ENCODE measurements around the gene UQCRC1.

Gene UQCRC1

GRCh38 chr3:48569808-48570450, 39.5 kb downstream of the UQCRC1 start:
- DNase-seq: no peak

GRCh38 chr3:48569400-48569799, 40.0 kb downstream of the UQCRC1 start:
- no peak for DNase-seq

DNA sequence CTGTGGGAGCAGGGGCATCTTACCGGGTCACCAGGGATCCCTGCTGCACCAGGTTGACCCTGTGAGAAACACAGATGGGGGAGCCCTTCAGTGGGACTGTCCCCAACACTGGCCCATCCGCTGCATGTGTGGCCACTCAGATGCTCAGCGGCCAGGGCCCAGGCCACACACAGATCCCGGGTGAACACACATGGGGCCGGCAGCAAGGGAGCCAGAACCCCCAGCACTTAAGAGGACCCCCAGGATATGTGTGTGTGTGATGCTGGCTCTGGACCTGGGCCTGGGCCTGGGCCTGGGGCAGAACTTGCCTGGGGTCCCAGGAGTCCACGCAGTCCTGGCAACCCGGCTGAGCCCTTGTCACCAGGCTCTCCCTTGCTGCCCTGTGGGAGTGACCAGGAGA, 41.0 kb downstream of the UQCRC1 start:
- DNase-seq: no peak

GRCh38 chr3:48567500-48567899, 41.9 kb downstream of the UQCRC1 start:
- DNase-seq: no peak

DNA sequence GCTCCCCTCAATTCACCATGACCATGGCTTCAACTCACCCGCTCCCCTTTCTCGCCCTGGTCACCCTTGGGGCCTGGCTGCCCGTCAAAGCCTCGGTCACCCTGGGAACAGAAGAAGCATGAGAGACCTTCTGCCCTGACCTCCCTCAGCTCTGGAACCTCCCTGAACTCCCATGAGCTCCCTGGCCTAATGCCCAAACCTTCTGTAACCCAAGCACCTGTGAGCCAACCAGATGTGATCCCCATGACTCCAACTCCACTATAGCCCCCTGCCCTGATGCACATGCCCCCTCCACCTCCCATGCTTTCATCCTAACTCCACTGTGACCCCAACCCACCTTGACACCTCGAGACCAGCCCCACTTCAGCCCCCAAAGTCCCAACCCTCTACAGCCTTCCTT, 42.4 kb downstream of the UQCRC1 start:
- no peak for DNase-seq

DNA sequence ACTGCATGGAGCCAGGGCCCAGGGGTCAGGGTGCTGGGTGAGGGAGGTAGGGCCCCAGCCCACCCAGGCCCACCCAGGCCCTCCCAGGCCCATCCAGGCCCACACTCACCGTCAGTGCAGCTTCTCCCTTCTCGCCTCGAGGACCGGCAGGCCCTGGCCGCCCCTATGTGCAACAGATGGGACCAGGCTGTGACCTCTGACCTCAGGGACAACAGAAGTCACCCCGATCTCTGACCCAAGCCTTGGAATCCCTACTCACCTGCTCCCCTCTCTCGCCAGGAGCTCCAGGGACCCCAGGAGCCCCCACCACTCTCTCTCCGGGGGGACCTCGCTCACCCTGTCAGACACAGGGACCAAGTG, 43.1 kb downstream of the UQCRC1 start:
- DNase-seq: no peak

- DNase-seq: no peak
Measured at GRCh38 chr3:48565591-48566400, 43.6 kb downstream of the UQCRC1 start.

- DNase-seq: no peak
Measured at GRCh38 chr3:48565186-48565585, 44.3 kb downstream of the UQCRC1 start.

GRCh38 chr3:48564667-48565066, 44.8 kb downstream of the UQCRC1 start:
- no peak for DNase-seq

DNA sequence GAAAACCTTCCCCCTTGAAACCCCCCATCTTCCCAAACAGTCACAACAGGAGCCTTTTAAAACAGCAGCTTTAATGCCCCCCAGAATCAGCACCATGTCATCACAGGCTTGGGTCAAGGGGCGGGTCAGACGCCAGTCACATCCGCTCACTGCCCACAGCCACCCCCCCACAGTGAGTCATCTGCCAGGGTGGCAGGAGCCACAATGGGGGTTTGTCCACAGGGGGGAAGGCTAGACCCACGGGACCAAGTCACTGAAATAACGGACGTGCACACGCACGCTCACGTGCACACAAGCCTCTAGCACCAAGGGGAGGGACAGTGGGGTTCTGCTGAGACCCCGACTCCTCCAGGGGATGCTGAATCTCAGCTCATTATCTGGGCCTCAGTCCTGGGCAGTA, 45.4 kb downstream of the UQCRC1 start:
- no peak for DNase-seq

DNA sequence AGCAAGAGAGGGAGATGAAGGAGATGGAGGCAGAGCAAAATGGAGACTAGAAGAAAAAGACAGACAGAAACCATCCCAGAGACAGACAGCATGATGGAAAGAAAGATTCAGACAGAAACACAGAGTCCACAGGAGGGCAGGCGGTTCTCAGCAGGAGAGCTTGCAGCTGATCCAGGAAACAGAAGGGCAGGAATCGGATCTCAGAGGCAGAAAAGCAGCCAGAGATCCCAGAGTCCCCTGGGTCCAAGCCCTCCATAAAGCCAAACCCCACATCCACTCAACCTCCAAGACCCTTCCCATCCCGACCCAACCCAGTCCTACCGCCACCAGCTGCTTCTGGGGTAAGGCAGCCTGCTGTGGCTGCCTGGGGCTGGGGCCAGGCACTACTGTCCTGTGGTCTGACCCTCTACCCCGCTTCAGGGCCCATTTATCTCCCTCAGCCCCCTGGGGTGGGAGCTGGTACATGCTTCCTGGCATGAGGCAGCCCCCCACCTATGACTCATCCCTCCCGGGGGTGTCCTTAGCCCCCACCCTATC, 46.0 kb downstream of the UQCRC1 start, which contains the start of gene UCN2:
Gene UCN2, minus strand, starts transcription at position 400 of the 537 bp plus-strand sequence. CDS start 657 bp downstream, outside the sequence.
- DNase-seq: no peak

DNA sequence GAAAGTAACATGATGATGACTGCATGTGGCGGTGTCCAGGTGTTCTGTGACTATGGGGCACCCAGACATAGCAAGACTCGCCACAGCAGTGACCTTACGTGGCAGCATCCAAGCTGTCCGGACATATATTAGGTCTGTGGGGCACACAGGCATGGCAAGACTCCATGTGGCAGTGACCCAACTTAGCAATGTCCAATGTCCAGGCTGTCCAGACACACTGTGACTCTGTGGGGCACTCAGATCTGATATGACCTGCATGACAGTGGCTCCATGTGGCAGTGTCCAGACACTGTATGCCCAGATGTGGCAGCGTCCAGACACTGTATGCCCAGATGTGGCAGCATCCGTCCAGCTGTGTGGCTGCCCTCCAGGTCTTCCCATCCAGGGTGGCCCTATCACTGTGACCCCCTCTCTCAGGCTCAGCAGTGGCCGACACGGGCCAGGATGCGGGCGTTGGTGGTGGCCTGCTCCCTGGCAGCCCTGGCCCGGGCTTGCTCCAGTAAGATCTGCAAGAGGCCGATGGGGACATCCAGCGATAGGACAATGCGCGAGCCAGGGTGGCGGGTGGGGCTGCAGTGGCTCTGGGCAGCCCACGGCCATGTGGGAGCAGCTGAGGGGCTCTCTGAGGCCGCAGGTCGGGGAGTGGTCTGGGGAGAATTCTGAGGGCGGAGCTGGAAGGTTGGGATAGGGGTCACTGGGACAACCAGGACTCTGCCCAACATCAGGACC, 46.9 kb downstream of the UQCRC1 start:
- no peak for DNase-seq

- DNase-seq: no peak
Measured at GRCh38 chr3:48561045-48561736, 48.3 kb downstream of the UQCRC1 start.

DNA sequence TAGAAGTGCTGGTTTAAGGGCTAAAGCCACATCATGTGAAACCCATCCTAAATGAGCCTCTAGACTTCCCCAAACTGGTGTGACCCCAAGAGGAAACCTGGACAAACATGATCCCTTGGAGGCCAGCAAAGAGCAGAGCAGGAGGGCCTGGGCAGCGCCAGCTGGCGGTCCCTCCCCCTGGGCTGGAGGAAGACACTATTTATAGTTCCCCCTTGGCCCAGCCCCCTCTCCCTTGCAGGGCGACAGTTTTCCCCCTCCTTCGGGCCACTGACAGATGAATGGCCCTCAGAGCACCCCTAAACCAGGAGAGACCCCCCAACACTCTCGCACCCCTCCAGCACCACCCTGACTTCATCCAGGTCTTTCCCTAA, 48.8 kb downstream of the UQCRC1 start:
- DNase-seq: no peak

GRCh38 chr3:48558493-48559134, 50.8 kb downstream of the UQCRC1 start:
- DNase-seq: no peak

DNA sequence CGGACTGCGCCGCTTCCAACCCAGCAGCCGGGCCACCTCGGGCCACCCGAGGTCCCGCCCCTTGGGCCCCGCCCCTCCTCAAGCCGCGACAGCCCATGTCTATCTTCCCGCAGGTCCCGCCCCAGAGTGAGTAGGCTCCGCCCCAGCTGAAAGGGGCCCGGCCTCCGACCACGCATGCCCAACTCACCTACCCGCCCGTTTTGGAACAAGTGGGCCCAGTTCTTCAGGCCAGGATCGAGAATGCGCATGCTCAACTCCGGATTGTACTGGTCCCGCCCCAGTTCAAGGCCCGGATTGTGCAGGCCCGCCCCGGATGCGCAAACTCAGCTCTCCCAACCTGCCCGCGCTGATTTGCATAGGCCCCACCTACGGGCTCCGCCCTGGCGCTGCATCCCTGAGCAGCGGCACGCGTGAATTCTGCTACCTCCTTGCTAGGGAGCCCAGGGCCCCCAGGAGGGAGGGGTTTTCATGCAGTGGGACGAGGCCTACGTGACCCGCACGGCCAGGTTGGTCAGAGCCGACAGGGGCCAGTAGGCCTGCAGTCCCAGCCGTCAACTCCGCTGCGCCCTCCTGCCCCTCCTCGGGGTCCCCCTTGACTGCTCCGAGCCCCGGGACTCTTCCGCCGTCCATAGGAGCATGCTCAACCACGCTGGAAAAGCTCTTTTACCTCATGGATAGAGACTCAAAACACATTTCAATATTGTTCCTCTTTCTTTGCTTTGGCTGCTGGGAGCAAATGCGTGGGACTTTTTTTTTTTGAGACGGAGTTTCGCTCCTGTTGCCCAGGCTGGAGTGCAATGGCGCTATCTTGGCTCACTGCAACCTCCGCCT, 52.4 kb downstream of the UQCRC1 start, which contains the start of gene PFKFB4:
Gene PFKFB4, minus strand, starts transcription at position 8 of the 831 bp plus-strand sequence. CDS start 26 bp downstream, outside the sequence.
- DNase-seq: peak; percentile 88

GRCh38 chr3:48555949-48556795, 53.3 kb downstream of the UQCRC1 start:
- no peak for DNase-seq

DNA sequence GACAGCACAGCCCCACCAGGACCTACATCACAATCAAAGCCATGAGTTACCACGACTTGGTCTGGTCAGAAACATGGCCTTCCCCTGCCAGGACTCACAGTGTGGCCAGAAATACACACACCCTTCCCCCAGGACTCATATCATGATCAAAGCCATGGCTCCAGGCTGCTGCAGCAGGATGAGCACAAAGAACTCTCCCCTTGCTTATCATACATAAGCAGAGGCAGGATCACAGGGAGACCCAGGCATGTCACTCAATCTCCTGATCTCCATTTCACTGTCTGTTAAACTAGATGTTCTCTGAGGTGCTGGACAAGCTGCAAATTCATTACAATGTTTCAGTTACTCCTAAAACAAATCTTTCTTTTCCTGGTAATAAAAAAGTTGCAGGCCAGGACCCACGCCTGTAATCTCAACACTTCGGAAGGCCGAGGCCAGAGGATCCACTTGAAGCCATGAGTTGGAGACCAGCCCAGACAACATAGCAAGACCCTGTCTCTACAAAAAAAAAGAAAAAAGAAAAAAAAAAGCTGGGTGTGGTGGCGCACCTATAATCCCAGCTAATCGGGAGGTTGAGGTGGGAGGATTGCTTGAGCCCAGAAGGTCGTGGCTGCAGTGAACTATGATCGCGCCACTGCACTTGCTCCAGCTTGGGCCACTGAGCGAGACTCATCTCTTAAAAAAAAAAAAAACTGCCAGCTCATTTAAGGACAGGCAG, 54.1 kb downstream of the UQCRC1 start:
- DNase-seq: no peak
